ENCODE measurements around the gene PDGFA. TPM values are rescaled to one million over a fixed set of nuclear protein-coding genes. Genes with fewer than 3 reads are reported as not detected.

PDGFA gene
- total RNA-seq, 2 experiments from 2014 or later: 16.7 to 18.8 TPM

- H3K4me1 Mint-ChIP-seq (ENCODE audit: low read depth): peaks cover 13% of the 10 kb centered on the region
- peak; percentile 32 for DNase-seq
- no peak for ATAC-seq
- H3K9me3 Mint-ChIP-seq: no peaks in the 10 kb centered on the region
- ChIA-PET CTCF (no interaction called here), POLR2A (interaction anchor here (1.6 kb wide), 1 partner anchor 9 kb away, joined by 5 read pairs; no protein-coding TSS in a partner anchor)
- no peak overlapping the region for H3K27ac Mint-ChIP-seq
- peaks cover 5% of the 10 kb centered on the region for H3K27me3 Mint-ChIP-seq
- H3K36me3 Mint-ChIP-seq (ENCODE audit: low read depth): no peaks in the 10 kb centered on the region
- TF ChIP-seq, protein P1, sequence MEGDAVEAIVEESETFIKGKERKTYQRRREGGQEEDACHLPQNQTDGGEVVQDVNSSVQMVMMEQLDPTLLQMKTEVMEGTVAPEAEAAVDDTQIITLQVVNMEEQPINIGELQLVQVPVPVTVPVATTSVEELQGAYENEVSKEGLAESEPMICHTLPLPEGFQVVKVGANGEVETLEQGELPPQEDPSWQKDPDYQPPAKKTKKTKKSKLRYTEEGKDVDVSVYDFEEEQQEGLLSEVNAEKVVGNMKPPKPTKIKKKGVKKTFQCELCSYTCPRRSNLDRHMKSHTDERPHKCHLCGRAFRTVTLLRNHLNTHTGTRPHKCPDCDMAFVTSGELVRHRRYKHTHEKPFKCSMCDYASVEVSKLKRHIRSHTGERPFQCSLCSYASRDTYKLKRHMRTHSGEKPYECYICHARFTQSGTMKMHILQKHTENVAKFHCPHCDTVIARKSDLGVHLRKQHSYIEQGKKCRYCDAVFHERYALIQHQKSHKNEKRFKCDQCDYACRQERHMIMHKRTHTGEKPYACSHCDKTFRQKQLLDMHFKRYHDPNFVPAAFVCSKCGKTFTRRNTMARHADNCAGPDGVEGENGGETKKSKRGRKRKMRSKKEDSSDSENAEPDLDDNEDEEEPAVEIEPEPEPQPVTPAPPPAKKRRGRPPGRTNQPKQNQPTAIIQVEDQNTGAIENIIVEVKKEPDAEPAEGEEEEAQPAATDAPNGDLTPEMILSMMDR (IDR thresholded peaks at IDR 0.05): no peak
- no peak overlapping the region for H3K4me3 Mint-ChIP-seq
- intact Hi-C loops (cut with micrococcal nuclease): no loop called here
Observed at GRCh38 chr7:533266-533665, 13.6 kb upstream of the PDGFA start.

DNA sequence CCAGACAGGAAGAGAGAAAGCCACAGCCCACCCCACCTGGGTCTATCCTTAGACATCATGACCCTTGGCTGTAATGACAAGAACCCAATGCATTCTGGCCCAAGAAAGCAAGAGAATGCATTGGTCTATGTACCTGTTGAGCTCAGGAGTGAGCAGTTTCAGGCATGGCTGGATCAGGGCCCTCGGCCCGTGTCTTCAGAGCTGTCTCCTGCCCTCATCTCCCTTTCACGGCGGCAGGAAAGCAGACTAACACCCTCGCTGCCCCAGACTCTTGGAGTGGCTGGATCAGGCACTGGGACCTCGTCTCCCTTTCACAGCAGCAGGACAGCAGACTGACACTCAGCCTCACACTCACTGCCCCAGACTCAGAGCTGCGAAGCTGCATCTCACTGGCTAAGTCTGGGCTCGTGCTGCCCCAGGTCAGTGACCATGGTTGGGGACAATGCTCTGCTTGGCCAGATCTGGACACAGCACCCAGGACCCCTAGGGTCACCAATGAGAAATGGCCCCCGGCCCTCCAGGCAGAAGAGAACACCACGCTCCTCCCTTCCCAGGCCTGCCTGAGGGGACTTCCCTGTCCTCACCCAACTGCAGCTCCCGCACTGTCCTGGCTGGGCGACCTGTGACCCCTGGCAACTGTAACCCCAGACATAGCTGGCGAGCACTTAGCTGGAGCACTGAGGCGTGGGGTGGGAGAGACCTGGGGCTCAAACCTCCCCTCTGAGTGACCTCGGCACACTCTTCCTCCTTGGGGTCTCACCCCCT, 12.9 kb upstream of the PDGFA start:
- H3K9me3 Mint-ChIP-seq: no peaks in the 10 kb centered on the region
- peaks cover 13% of the 10 kb centered on the region for H3K4me1 Mint-ChIP-seq (ENCODE audit: low read depth)
- ATAC-seq (no peak), DNase-seq (no peak)
- intact Hi-C loops (cut with micrococcal nuclease): no loop called here
- no peak overlapping the region for H3K4me3 Mint-ChIP-seq
- TF ChIP-seq, protein P1 (IDR thresholded peaks at IDR 0.05): no peak
- no peak overlapping the region for H3K27ac Mint-ChIP-seq
- H3K36me3 Mint-ChIP-seq (ENCODE audit: low read depth): no peaks in the 10 kb centered on the region
- CTCF ChIA-PET: interaction anchor here (1.3 kb wide), 1 partner anchor 9 kb away, joined by 3 read pairs; no protein-coding TSS in a partner anchor
- POLR2A ChIA-PET: interaction anchor here (1.6 kb wide), 1 partner anchor 10 kb away, joined by 5 read pairs; no protein-coding TSS in a partner anchor
- peaks cover 5% of the 10 kb centered on the region for H3K27me3 Mint-ChIP-seq

GRCh38 chr7:531777-532176, 12.1 kb upstream of the PDGFA start:
- H3K27ac Mint-ChIP-seq: no peak overlapping the region

GRCh38 chr7:528451-528850, 8.8 kb upstream of the PDGFA start:
- TF ChIP-seq, protein P1 (IDR thresholded peaks at IDR 0.05): no peak
- ATAC-seq (no peak), DNase-seq (no peak)
- no peak overlapping the region for H3K27ac Mint-ChIP-seq
- ChIA-PET CTCF (no interaction called here), POLR2A (no interaction called here)
- no peaks in the 10 kb centered on the region for H3K36me3 Mint-ChIP-seq (ENCODE audit: low read depth)
- H3K9me3 Mint-ChIP-seq: no peaks in the 10 kb centered on the region
- H3K27me3 Mint-ChIP-seq: peaks cover 16% of the 10 kb centered on the region
- H3K4me3 Mint-ChIP-seq: no peak overlapping the region
- intact Hi-C loops (cut with micrococcal nuclease): no loop called here
- peaks cover 13% of the 10 kb centered on the region for H3K4me1 Mint-ChIP-seq (ENCODE audit: low read depth)

More at GRCh38 chr7:531777-532176, 12.1 kb upstream of the PDGFA start:
- H3K4me1 Mint-ChIP-seq (ENCODE audit: low read depth): peaks cover 13% of the 10 kb centered on the region
- intact Hi-C loops (cut with micrococcal nuclease): no loop called here
- DNase-seq (peak; percentile 70), ATAC-seq (peak; percentile 89)
- ChIA-PET POLR2A (interaction anchor here (1.6 kb wide), 1 partner anchor 11 kb away, joined by 5 read pairs; no protein-coding TSS in a partner anchor), CTCF (interaction anchor here (1.3 kb wide), 1 partner anchor 8 kb away, joined by 3 read pairs; no protein-coding TSS in a partner anchor)
- no peaks in the 10 kb centered on the region for H3K36me3 Mint-ChIP-seq (ENCODE audit: low read depth)
- TF ChIP-seq, protein P1 (IDR thresholded peaks at IDR 0.05): no peak
- H3K27me3 Mint-ChIP-seq: peaks cover 5% of the 10 kb centered on the region
- H3K4me3 Mint-ChIP-seq: no peak overlapping the region
- H3K9me3 Mint-ChIP-seq: no peaks in the 10 kb centered on the region

DNA sequence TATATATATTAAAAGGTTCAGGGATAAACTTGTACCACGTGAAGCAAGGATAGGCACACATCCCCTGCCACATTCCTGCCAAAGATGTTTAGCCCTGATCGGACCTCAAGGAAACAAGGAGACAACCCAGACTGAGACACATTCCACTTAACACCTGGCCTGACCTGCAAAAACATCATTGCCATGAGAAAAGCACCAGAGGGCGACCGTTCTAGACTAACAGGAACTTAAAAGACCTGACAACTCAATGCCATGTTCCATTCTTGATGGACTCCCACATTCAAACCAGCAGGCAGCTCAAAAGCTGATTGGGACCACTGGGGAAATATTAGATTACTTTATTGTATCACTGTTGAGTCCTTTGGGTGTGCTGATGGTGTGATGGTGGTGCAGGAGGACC, 8.1 kb upstream of the PDGFA start:
- Mint-ChIP-seq H3K4me3 (no peak overlapping the region), H3K27me3 (peaks cover 16% of the 10 kb centered on the region), H3K27ac (no peak overlapping the region), H3K4me1 (ENCODE audit: low read depth) (peaks cover 13% of the 10 kb centered on the region), H3K9me3 (no peaks in the 10 kb centered on the region), H3K36me3 (ENCODE audit: low read depth) (no peaks in the 10 kb centered on the region)
- DNase-seq (no peak), ATAC-seq (no peak)
- intact Hi-C loops (cut with micrococcal nuclease): no loop called here
- ChIA-PET CTCF (no interaction called here), POLR2A (no interaction called here)
- TF ChIP-seq, protein P1 (IDR thresholded peaks at IDR 0.05): no peak

Measured in activated CD8-positive, alpha-beta T cell treated with anti-CD3 and anti-CD28 coated beads for 36 hours (primary cell).